ENCODE measurements around the gene RPL23. TPM values are rescaled to one million over a fixed set of nuclear protein-coding genes. Genes with fewer than 3 reads are reported as not detected.

RPL23 gene
- total RNA-seq, 4 donors from 2014 or later = 1,382 to 1,902 (median 1,771) TPM

DNA sequence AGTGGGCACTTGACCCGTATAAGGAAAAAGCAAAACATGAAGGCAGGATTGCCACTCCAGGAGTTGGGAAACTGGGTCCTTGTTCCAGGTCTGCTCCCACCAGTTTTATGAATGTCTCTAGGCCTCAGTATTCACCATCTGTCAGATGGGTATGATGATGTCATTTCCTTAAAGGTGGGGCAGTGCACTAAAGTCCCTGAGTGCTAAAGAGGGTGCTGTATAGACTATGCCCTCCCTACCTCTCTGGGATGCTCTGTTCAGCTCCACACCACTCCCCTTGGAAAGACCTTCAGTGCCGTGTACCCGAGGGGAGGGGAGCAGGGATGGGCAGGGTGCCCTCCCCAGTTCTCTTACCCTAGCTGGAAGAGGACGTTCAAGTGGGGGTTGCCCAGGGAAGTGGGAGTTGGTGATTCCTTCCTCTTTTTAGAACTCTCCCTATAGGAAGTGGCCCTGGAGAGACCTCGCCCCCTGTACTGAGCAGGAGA lies 18.5 kb upstream of the RPL23 start:
- Histone ChIP-seq H3K4me3 (peak overlapping the region; percentile 89), H3K36me3 (no peaks in the 10 kb centered on the region), H3K9me3 (no peaks in the 10 kb centered on the region), H3K27me3 (no peaks in the 10 kb centered on the region), H3K4me1 (peaks cover 70% of the 10 kb centered on the region), H3K27ac (peak overlapping the region; percentile 96)
- 30% methylated on average over 5 of the region's 5 CpGs for WGBS
- TF ChIP-seq POLR2AphosphoS5 (IDR thresholded peaks at IDR 0.05) (no peak), EP300 (IDR thresholded peaks at IDR 0.05) (no peak), POLR2A (IDR thresholded peaks at IDR 0.05) (no peak)
- TF ChIP-seq, protein P1, sequence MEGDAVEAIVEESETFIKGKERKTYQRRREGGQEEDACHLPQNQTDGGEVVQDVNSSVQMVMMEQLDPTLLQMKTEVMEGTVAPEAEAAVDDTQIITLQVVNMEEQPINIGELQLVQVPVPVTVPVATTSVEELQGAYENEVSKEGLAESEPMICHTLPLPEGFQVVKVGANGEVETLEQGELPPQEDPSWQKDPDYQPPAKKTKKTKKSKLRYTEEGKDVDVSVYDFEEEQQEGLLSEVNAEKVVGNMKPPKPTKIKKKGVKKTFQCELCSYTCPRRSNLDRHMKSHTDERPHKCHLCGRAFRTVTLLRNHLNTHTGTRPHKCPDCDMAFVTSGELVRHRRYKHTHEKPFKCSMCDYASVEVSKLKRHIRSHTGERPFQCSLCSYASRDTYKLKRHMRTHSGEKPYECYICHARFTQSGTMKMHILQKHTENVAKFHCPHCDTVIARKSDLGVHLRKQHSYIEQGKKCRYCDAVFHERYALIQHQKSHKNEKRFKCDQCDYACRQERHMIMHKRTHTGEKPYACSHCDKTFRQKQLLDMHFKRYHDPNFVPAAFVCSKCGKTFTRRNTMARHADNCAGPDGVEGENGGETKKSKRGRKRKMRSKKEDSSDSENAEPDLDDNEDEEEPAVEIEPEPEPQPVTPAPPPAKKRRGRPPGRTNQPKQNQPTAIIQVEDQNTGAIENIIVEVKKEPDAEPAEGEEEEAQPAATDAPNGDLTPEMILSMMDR (IDR thresholded peaks at IDR 0.05) = no peak
- no peak for DNase-seq (ENCODE audit: low spot score in 2 of 2)

DNA sequence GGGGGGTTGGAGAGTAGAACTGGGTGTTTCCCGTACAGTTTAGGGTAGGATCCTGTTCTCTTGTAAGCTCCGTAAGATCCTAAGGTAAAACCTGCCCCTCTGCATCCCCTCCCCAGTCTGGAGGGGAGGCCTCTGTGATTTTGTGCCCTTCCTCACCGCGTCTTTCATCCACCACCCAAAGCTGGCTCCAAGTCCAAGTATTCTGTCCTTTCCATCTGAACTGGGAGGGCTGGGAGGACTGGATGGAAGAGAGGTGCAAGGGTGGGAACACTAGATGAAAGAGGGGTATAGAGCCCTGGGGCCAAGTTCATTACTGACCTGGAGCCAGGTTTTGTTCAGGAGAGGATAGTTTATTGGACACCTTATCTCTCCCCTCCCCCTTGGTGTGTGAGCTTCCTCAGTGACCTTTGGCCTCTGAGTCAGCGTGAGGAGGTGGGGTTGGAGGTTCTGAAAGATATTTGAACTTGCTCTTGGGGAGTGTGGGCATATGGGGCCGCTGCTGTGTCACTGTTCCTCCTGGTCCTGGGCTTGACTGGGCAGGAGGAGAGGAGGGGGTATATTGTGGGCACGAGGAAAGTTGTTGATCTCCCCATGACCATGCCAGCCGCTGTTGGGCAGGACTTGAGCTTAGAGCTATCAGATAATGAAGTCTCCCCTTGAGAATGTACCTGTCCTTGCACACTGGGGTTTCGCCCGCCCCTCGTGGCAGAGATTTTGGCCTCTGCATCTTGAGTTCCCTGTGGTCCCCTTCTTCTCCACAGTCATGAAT lies 17.9 kb upstream of the RPL23 start:
- WGBS = 16% methylated on average over 11 of the region's 11 CpGs
- no peaks in the 10 kb centered on the region for H3K27me3 ChIP-seq
- DNase-seq (ENCODE audit: low spot score in 2 of 2) = no peak
- peak overlapping the region; percentile 96 for H3K27ac ChIP-seq
- TF ChIP-seq, protein P1 (IDR thresholded peaks at IDR 0.05) = no peak
- TF ChIP-seq POLR2A (IDR thresholded peaks at IDR 0.05) (no peak), EP300 (IDR thresholded peaks at IDR 0.05) (no peak), POLR2AphosphoS5 (IDR thresholded peaks at IDR 0.05) (no peak)
- H3K4me1 ChIP-seq = peaks cover 66% of the 10 kb centered on the region
- H3K36me3 ChIP-seq = no peaks in the 10 kb centered on the region
- no peaks in the 10 kb centered on the region for H3K9me3 ChIP-seq
- H3K4me3 ChIP-seq = peak overlapping the region; percentile 89

DNA sequence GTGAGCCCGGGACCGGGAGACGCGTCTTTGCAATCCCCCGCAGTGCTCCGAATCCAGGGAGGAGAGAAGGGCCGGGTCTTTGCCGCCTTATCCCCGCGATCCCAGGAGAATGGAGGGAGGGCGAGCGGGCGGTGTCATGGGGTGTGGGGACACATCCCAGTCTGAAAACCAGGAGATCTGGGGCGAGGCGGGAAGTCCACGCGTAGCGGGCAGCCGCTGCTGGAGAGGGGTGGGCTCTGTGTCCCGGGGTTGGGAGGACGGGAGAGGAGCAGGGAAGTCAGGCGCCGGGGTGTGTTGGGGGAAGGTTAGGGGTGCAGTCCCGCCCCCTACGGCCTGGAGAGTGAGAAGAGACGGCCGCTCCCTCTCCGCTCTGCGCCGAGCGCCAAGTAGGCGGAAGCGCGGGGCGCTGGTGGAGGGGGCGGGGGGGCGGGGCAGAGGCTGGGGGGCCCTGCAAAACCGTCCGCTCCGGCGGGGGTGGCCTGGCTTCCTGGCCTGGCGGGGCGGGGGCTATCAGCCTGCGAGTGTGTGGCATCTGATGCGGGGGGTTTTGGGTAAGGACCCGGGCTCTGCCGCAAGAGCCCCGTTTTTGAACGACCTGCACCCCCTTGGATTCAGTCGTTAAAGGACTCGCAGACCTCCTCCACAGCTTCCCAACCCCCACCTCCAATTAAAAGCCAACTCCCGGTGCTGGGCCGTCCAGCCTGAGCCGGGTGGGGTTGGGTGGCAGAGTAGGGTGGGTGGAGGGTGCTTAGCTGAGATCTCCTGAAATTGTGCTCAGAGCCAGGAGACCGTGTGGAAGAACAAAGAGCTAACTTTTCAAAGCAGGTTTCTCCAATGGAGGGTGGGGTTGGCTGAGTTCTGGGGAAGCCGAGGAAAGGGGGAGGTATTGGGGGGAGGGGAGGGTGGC lies 17.0 kb upstream of the RPL23 start:
- peaks cover 62% of the 10 kb centered on the region for H3K4me1 ChIP-seq
- peak; percentile 87 to 92 for DNase-seq (ENCODE audit: low spot score in 2 of 2)

DNA sequence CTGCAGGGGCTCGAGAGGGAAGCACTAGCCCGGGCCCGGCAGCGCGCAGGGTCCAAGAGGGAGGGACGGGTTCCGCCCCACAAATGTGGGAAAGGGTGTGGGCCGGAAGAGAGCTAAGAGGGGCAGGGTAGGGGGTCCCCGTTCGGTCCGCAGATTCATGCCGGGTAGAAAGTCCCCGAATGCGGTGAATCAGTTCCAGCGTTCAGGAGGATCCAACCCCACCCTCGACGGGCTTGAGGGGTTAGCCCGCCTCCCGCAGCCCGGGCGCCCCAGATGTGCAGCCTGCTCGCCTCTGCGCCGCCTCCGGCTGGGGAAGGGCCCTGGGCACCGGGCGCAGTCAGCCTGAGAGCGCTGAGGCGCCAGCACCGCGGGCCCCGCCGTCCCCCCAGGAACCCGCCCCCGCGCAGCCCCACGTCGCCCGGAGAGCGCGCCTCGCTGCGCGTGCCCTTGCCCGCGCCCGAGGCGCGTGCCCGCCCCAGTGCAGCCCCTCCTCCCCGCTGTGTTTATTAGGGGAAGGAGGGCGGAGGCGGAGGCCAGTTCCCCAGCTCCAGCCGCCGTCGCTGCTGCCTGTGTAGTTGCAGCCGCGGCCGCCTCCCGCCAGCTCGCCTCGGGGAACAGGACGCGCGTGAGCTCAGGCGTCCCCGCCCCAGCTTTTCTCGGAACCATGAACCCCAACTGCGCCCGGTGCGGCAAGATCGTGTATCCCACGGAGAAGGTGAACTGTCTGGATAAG lies 16.2 kb upstream of the RPL23 start, which contains the start of gene LASP1:
LASP1 (plus strand) TSS at position 533 of the 733 bp plus-strand sequence; CDS start at position 665, 132 bp downstream.
- no peaks in the 10 kb centered on the region for H3K27me3 ChIP-seq
- 0% methylated on average over 40 of the region's 73 CpGs for WGBS
- peak within 1 kb of the TSS; percentile 96 for H3K27ac ChIP-seq
- H3K4me1 ChIP-seq = peaks cover 54% of the 10 kb centered on the region
- H3K4me3 ChIP-seq = peak within 1 kb of the TSS; percentile 89
- H3K9me3 ChIP-seq = no peaks in the 10 kb centered on the region
- H3K36me3 ChIP-seq = no peaks in the 10 kb centered on the region
- peak; percentile 90 to 93 for DNase-seq (ENCODE audit: low spot score in 2 of 2)
- TF ChIP-seq EP300 (IDR thresholded peaks at IDR 0.05) (no peak), POLR2AphosphoS5 (IDR thresholded peaks at IDR 0.05) (peak; percentile 62 to 92 (median 86)), POLR2A (IDR thresholded peaks at IDR 0.05) (peak; percentile 77 to 97)

More for the DNA sequence above, 17.0 kb upstream of the RPL23 start:
- Histone ChIP-seq H3K27ac (peak overlapping the region; percentile 96), H3K36me3 (no peaks in the 10 kb centered on the region), H3K27me3 (no peaks in the 10 kb centered on the region), H3K4me3 (peak overlapping the region; percentile 89), H3K9me3 (no peaks in the 10 kb centered on the region)
- WGBS = under 1% methylated on average over 14 of the region's 56 CpGs
- TF ChIP-seq POLR2A (IDR thresholded peaks at IDR 0.05) (no peak), POLR2AphosphoS5 (IDR thresholded peaks at IDR 0.05) (no peak), EP300 (IDR thresholded peaks at IDR 0.05) (no peak)
- TF ChIP-seq, protein P1 (IDR thresholded peaks at IDR 0.05) = no peak

Data from suprapubic skin (tissue), 4 donors.